ENCODE data around the gene MSI2. TPM values are rescaled to one million over a fixed set of nuclear protein-coding genes. Genes with fewer than 3 reads are reported as not detected.

MSI2 gene
- total RNA-seq, 1 donor from 2014 or later: 23.1 TPM

DNA sequence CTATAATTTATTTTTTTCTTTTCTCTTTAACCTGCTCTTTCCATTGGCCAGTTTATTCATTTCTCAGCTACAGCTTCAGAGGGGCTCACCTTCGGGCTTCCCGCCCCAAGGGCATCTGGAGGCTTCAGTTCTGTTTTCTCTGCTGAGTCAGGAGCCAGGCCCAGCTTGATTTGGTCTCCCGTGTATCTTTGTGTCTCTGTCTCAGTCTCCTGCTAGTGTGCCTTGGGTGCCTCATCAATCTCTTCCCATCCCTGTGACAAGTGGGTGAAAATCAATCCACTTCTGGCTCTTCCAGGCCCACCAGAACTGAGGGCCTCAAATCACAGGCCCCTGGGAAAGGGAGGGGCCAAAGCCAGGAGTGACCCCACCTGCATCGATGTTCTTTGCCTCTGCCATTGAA lies 416.6 kb downstream of the MSI2 start:
- H3K4me3 Mint-ChIP-seq (ENCODE audit: unreplicated experiment): no peak overlapping the region
- H3K27me3 Mint-ChIP-seq (ENCODE audit: low read depth): no peaks in the 10 kb centered on the region
- H3K27ac Mint-ChIP-seq (ENCODE audit: unreplicated experiment): no peak overlapping the region
- no peaks in the 10 kb centered on the region for H3K9me3 Mint-ChIP-seq (ENCODE audit: low read depth)
- no peak for DNase-seq (ENCODE audit: low spot score)
- peaks cover 2% of the 10 kb centered on the region for H3K36me3 Mint-ChIP-seq (ENCODE audit: low read depth)
- H3K4me1 Mint-ChIP-seq (ENCODE audit: low read depth): peaks cover 5% of the 10 kb centered on the region
- no peak for TF ChIP-seq CTCF (IDR thresholded peaks at IDR 0.05)

- no peaks in the 10 kb centered on the region for H3K27me3 Mint-ChIP-seq (ENCODE audit: low read depth)
- H3K4me1 Mint-ChIP-seq (ENCODE audit: low read depth): peaks cover 5% of the 10 kb centered on the region
- TF ChIP-seq CTCF (IDR thresholded peaks at IDR 0.05): no peak
- H3K9me3 Mint-ChIP-seq (ENCODE audit: low read depth): no peaks in the 10 kb centered on the region
- no peak for DNase-seq (ENCODE audit: low spot score)
- H3K27ac Mint-ChIP-seq (ENCODE audit: unreplicated experiment): no peak overlapping the region
- peaks cover 2% of the 10 kb centered on the region for H3K36me3 Mint-ChIP-seq (ENCODE audit: low read depth)
- no peak overlapping the region for H3K4me3 Mint-ChIP-seq (ENCODE audit: unreplicated experiment)
These were observed 418.6 kb downstream of the MSI2 start for GRCh38 chr17:57674894-57675293.

- H3K9me3 Mint-ChIP-seq (ENCODE audit: low read depth): no peaks in the 10 kb centered on the region
- H3K27ac Mint-ChIP-seq (ENCODE audit: unreplicated experiment): no peak overlapping the region
- no peak for DNase-seq (ENCODE audit: low spot score)
- H3K27me3 Mint-ChIP-seq (ENCODE audit: low read depth): no peaks in the 10 kb centered on the region
- peaks cover 2% of the 10 kb centered on the region for H3K36me3 Mint-ChIP-seq (ENCODE audit: low read depth)
- no peak overlapping the region for H3K4me3 Mint-ChIP-seq (ENCODE audit: unreplicated experiment)
- peaks cover 5% of the 10 kb centered on the region for H3K4me1 Mint-ChIP-seq (ENCODE audit: low read depth)
- TF ChIP-seq CTCF (IDR thresholded peaks at IDR 0.05): no peak
These were observed 419.4 kb downstream of the MSI2 start for GRCh38 chr17:57675427-57676387.

GRCh38 chr17:57676543-57676942 lies 420.2 kb downstream of the MSI2 start:
- Mint-ChIP-seq H3K9me3 (ENCODE audit: low read depth) (no peaks in the 10 kb centered on the region), H3K27ac (ENCODE audit: unreplicated experiment) (no peak overlapping the region), H3K4me3 (ENCODE audit: unreplicated experiment) (no peak overlapping the region)

GRCh38 chr17:57677301-57677700 lies 421.0 kb downstream of the MSI2 start:
- Mint-ChIP-seq H3K4me3 (ENCODE audit: unreplicated experiment) (no peak overlapping the region), H3K9me3 (ENCODE audit: low read depth) (no peaks in the 10 kb centered on the region), H3K4me1 (ENCODE audit: low read depth) (no peaks in the 10 kb centered on the region), H3K27me3 (ENCODE audit: low read depth) (no peaks in the 10 kb centered on the region), H3K27ac (ENCODE audit: unreplicated experiment) (no peak overlapping the region), H3K36me3 (ENCODE audit: low read depth) (peaks cover 2% of the 10 kb centered on the region)
- DNase-seq (ENCODE audit: low spot score): no peak
- TF ChIP-seq CTCF (IDR thresholded peaks at IDR 0.05): no peak

More at GRCh38 chr17:57676543-57676942, 420.2 kb downstream of the MSI2 start:
- Mint-ChIP-seq H3K4me1 (ENCODE audit: low read depth) (peaks cover 5% of the 10 kb centered on the region), H3K36me3 (ENCODE audit: low read depth) (peaks cover 2% of the 10 kb centered on the region), H3K27me3 (ENCODE audit: low read depth) (no peaks in the 10 kb centered on the region)
- no peak for TF ChIP-seq CTCF (IDR thresholded peaks at IDR 0.05)
- DNase-seq (ENCODE audit: low spot score): no peak

Measured in chondrocyte (in vitro differentiated cells).